T-helper 9 cell (primary cell): Measurements from ENCODE around the gene UBE4B.
"Not testable (repeated sequence)": the region's sequence is repeated elsewhere in the genome, so short reads cannot be mapped to it uniquely, and the experiment has no call there.

Experiments
- DNase-seq: peaks from one replicate; pipeline ENCODE4 v3.0.0-alpha.2; 2020
- total RNA-seq, 2 donors: gene quantifications; one replicate each; lab custom pipeline; 2026; lab: John Stamatoyannopoulos, UW

UBE4B gene
- 43.7 to 67.2 reads per million in 2 donors for total RNA-seq

GRCh38 chr1:10032590-10033358 lies at the start of gene UBE4B:
UBE4B (plus strand) TSS chr1:10032958; CDS start chr1:10033671, 713 bp downstream.
- peak; percentile 96 for DNase-seq

- no peak for DNase-seq
Observed at GRCh38 chr1:9984253-9984652, 48.5 kb upstream of the UBE4B start.

GRCh38 chr1:9985001-9985400 lies 47.8 kb upstream of the UBE4B start:
- DNase-seq = no peak

GRCh38 chr1:9989773-9990172 lies 43.0 kb upstream of the UBE4B start:
- no peak for DNase-seq

- no peak for DNase-seq
Observed at GRCh38 chr1:9990944-9991343, 41.8 kb upstream of the UBE4B start.

GRCh38 chr1:9992910-9993309 lies 39.8 kb upstream of the UBE4B start:
- DNase-seq = no peak

- DNase-seq = no peak
Observed at GRCh38 chr1:9993561-9994075, 39.1 kb upstream of the UBE4B start.

GRCh38 chr1:9996624-9997582 lies 35.9 kb upstream of the UBE4B start, which contains the start of gene RBP7:
RBP7 (plus strand) TSS chr1:9997228; CDS start chr1:9997259, 31 bp downstream.
- DNase-seq = peak; percentile 1

GRCh38 chr1:10001016-10001665 lies 31.6 kb upstream of the UBE4B start:
- no peak for DNase-seq

- not testable (repeated sequence) for DNase-seq
Observed at GRCh38 chr1:10005248-10005647, 27.5 kb upstream of the UBE4B start.

- no peak for DNase-seq
Observed at GRCh38 chr1:10007169-10007568, 25.6 kb upstream of the UBE4B start.

GRCh38 chr1:10014016-10014415 lies 18.7 kb upstream of the UBE4B start:
- no peak for DNase-seq

- DNase-seq = no peak
Observed at GRCh38 chr1:10019561-10019960, 13.2 kb upstream of the UBE4B start.

GRCh38 chr1:10020086-10020485 lies 12.7 kb upstream of the UBE4B start:
- no peak for DNase-seq

GRCh38 chr1:10020678-10021077 lies 12.1 kb upstream of the UBE4B start:
- not testable (repeated sequence) for DNase-seq

- not testable (repeated sequence) for DNase-seq
Observed at GRCh38 chr1:10021992-10022391, 10.8 kb upstream of the UBE4B start.

GRCh38 chr1:10022656-10023055 lies 10.1 kb upstream of the UBE4B start:
- DNase-seq = no peak

- DNase-seq = no peak
Observed at GRCh38 chr1:10025354-10025753, 7.4 kb upstream of the UBE4B start.

GRCh38 chr1:10027027-10027426 lies 5.7 kb upstream of the UBE4B start:
- no peak for DNase-seq

- DNase-seq = not testable (repeated sequence)
Observed at GRCh38 chr1:10028956-10029500, 3.7 kb upstream of the UBE4B start.

GRCh38 chr1:10031461-10031860 lies 1.3 kb upstream of the UBE4B start:
- DNase-seq = no peak

- DNase-seq = no peak
Observed at GRCh38 chr1:10033359-10033845, 644 bp downstream of the UBE4B start.
